Measurements from ENCODE around the gene PPFIA1. TPM values are rescaled to one million over a fixed set of nuclear protein-coding genes. Genes with fewer than 3 reads are reported as not detected.

Gene PPFIA1
- total RNA-seq (2014; rRNA removed; shearing (Covaris generic)) = 46.7 and 48.6 TPM in 2 replicates

- peak; percentile 99 for DNase-seq (ENCODE audit: low spot score)
These were observed at the start of gene PPFIA1 for GRCh38 chr11:70270104-70270876. Gene PPFIA1, plus strand, starts transcription at chr11:70270690. Its CDS starts 1,483 bp downstream, at chr11:70272173.

DNA sequence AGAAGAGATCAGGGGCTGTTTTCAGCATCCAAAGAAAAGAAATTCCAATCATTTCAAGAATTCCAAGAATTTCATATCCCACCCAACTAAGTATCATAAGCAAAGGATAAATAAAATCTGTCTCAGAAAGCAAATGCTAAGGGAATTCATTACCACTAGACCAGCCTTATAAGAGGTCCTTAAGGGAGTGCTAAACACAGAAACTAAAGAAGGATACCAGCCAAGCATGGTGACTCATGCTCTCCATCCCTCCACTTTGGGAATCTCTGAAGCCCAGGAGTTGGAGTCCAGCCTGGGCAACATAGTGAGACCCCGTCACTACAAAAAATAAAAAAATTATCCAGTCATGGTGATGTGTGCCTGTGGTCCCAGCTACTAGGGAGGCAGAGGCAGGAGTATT lies 49.6 kb upstream of the PPFIA1 start:
- DNase-seq (ENCODE audit: low spot score) = no peak

GRCh38 chr11:70225681-70226177 lies 44.8 kb upstream of the PPFIA1 start:
- DNase-seq (ENCODE audit: low spot score) = peak; percentile 91

DNA sequence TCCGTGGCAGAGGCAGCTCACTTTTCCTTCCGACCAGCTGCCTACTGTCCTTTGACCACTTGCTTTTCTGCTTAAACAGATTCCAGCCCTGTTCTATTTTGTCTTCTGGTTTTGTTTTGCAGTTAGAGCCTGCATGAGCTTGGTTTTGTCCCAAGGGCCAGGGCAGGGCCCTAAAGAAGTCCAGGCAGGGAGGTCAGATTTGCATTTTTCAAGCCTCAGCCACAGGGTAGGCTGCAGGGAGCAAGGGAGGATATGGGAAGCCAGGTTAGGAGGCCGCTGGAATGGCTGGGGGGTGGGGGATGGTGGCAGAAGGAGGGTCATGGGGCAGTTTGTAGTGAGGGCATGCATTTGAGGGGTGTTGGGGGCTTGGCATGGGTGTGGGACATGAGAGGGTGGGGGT lies 44.3 kb upstream of the PPFIA1 start:
- no peak for DNase-seq (ENCODE audit: low spot score)

GRCh38 chr11:70226967-70227366 lies 43.5 kb upstream of the PPFIA1 start:
- DNase-seq (ENCODE audit: low spot score) = peak; percentile 62

GRCh38 chr11:70229737-70230136 lies 40.8 kb upstream of the PPFIA1 start:
- DNase-seq (ENCODE audit: low spot score) = no peak

DNA sequence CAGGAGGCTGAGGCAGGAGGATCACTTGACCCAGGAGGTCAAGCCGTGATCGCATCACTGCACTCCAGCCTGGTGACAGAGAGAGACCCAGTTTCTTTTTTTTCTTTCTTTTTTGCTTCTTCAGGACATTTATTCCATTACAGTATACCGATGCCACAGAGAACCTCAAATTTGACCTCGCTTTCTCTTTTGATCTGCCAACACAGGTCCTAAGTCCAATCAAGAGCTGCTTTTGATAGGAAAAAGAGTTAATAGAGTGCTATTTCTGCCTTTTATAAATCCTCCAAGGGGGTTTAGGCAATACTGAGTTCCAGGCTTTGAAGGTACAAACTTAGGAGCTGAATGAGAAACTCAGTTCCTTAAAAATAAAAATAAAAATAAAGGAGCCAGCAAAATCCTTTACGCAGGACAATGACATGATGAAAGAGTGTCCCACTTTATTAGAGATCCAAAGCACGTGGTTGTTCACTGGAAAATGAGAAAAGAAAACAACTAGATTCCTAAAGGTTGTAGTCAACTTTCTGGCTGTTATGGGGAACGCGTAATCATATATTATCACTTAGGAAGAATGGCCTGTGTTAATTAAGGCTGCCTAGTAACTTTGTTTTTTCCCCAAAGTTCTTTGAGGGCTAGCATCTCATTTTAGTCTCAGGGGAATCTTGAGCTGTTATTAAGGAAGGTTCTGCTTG lies 40.2 kb upstream of the PPFIA1 start:
- no peak for DNase-seq (ENCODE audit: low spot score)

DNA sequence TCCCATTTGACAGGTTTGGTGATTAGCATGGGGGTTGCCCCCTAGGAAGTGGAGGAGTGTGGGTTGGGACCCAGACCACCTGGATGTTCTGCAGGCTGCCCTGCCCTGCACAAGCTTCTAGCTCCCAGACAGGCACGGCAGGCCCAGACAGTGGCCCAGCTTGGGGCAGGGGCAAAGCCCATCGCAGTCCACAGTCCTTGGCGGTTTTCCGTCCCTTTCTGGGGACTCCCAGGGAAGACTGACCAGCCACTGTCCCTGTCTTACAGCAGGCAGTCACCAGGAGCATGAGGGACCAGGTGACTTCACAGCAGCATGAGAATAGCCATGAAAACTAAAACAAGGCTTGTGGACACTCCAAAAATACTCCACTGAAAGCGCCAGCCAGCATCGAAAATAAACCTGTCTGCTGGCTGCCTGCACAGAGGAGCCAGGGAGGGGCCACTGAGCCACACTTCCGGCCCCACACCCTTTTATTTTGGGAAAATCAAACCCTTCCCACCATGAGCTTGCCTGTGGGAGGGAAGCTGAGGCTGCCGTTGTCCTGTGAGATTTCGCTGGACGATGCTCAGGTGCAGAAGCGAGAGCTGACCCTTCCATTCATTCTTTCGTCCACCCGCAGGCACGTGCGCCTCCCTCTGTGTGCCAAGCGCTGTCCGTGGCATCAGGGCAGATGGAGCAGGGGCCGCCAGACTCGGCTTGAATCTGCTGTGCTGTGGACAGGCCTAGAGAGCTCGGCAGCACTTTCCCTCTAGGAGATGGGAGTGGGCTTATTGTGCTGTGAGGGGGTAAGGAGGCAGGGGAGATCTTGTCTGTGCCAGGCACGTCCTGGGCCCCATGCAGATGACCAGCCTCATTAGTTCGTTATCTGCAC lies 39.4 kb upstream of the PPFIA1 start:
- DNase-seq (ENCODE audit: low spot score) = no peak

GRCh38 chr11:70233034-70233433 lies 37.5 kb upstream of the PPFIA1 start:
- DNase-seq (ENCODE audit: low spot score) = no peak

- DNase-seq (ENCODE audit: low spot score) = peak; percentile 99
These were observed 37.0 kb upstream of the PPFIA1 start for GRCh38 chr11:70233511-70233934.

GRCh38 chr11:70233962-70234361 lies 36.5 kb upstream of the PPFIA1 start:
- DNase-seq (ENCODE audit: low spot score) = no peak

DNA sequence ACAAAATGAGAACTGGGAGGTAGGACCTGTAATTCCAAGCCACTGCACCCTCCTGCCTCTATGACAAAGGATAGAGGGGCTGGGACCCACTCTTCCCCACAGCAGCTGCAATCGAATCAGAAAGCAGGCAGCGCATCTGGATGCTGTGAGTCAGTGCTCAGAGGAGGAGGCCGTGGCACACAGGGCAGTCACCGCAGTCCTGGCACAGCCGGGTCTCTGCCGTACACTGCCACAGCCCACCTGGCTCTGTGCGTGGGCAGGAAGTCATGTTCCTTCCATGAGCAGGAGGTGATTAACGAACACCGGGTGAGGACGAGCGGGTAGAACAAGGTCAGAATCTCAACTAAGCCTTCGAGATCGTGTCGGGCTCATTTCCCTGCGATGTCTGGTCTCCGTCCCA lies 30.2 kb upstream of the PPFIA1 start:
- DNase-seq (ENCODE audit: low spot score) = no peak

DNA sequence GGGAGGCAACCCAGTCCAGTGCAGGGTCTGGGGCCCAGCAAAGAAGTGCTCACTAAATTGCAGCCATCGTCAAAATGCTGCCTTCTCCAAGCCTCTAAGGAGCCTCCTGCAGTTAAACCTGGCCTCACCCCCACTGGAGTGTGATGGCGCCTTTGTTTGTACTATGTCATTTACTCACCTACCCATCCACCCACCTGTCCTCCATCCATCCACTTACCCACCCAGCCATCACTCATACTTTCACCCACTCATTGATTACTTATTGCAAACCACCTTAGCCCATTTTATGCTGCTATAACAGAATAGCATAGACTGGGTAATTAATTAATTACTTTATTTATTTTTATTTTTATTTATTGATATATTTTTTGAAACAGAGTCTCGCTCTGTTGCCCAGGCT lies 28.8 kb upstream of the PPFIA1 start:
- DNase-seq (ENCODE audit: low spot score) = no peak

GRCh38 chr11:70242885-70243284 lies 27.6 kb upstream of the PPFIA1 start:
- no peak for DNase-seq (ENCODE audit: low spot score)

DNA sequence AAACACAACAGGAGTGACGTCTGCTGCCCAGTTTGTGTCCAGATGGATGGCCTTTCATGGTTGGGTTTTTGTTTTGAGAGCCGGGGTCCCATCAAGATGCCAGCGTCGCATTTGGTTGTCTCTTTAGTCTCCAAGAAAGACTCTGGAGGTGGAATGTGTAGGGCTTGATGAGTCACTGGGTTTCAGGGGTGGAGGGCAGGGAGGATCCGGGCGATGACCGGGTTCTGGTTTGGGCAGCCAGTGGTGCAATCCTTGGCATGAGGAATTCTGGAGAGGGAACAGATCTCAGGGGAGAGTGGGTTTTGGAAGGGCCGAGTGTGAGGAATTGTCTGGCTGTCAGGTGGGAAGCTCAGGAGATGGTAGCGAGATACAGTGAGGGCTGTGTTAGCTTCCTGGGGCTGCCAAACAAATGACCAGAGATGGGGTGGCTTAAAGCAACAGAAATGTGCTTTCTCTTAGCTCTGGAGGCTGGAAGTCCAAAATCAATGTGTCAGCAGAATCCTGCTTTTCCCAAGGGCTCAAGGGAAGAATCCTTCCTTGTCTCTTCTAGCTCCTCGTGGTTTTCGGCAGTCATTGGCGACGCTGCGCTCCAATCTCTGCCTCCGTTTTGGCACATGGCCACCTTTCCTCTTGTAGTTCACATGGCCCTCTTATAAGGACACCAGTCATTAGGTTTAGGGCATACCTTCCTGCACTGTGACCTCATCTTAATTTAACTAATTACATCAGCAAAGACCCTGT lies 26.4 kb upstream of the PPFIA1 start:
- no peak for DNase-seq (ENCODE audit: low spot score)

DNA sequence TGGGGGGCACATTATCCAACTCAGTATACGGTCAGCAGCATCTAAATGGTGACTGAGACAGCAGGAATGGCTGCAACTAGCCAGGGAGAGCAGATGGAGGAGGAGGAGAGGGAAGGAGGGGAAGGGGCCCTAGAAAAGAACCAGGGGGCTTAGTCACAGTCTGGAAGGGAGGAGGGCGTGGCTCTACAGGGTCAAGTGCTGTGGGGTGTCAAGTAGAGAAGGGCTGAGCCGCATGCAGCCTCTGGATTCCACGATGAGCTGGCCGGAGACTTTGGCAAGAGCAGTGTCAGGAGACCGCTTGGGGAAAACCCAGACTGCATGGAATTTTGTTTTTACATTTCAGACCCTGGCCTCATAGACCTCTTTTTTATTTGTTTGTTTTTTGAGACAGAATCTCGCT lies 25.8 kb upstream of the PPFIA1 start:
- DNase-seq (ENCODE audit: low spot score) = no peak

- DNase-seq (ENCODE audit: low spot score) = no peak
These were observed 24.3 kb upstream of the PPFIA1 start for GRCh38 chr11:70246196-70246595.

DNA sequence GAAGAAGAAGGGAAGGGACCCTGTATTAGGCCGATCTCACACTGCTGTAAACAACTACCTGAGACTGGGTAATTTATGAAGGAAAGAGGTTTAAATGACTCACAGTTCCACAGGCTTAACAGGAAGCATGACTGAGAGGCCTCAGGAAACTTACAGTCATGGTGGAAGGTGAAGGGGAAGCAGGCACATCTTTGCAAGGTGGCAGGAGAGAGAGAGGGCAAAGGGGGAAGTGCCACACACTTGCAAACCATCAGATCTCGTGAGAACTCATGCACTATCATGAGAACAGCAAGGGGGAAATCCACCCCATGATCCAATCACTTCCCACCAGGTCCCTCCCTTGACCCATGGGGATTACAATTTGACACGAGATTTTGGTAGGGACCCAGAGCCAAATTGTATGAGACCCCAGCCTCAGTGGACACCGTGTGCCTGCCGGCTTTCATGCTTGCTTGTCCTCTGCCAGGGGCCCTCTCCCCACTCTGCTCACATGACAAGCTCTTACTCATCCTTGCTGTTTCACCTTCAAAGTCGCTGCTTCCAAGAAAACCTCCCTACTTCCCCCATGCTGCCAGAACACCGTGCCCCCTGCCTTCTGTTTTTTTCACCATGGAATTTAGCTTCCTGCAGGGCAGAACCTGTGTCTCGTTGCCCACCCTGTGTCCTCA lies 23.3 kb upstream of the PPFIA1 start:
- DNase-seq (ENCODE audit: low spot score) = no peak

DNA sequence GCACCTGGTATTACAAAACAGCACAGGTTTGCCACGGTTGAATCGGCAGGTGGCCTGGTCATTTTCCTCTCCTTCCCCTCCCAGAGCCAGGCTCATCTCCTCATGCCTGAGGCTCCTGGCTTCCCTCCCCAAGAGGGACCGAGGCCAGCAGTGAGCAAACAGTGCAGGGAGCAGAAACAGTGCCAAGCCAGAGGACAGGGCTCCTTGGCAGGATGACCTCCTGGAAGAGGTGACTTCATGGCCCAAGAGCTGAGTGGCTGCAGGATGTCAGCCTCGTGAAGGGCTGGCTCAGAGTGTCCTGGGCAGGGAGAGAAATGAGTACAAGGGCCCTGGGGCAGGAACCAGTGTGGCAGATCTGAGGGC lies 22.8 kb upstream of the PPFIA1 start:
- DNase-seq (ENCODE audit: low spot score) = no peak

DNA sequence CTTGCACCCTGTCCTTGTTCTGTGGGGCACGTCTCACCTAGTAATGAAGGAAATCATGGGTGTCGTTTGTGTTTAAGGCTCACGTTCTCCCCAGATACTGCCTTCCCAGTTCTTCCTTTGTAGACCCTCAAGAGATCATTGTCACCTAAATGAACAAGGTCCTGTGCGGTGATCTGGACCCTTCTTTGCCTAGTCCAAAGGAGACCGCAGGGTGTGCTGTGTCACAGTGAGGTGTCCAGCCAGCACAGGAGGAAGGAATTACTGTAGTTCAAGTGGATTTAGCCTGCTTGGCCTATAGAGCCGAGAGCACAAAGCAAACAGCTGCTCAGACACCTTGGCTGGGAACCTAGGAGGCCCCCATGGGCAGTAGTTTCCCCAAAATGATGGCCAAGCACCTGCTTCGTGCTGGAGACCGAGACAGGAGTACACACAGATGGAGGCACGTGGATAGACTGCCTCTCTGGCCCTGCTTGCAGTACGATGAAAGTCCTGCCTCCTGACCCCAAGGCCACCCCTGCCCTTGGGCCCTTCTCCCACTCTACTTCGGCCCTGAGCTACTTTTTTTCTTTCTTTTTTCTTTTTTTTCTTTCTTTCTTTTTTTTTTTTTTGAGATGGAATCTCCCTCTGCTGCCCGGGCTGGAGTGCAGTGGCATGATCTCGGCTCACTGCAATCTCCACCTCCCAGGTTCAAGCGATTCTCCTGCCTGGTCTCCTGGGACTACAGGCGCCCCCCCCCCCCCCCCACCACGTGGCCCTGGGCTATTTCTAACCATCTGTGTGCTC lies 19.4 kb upstream of the PPFIA1 start:
- DNase-seq (ENCODE audit: low spot score) = no peak

All from HT-29 (cell line).